GM12878 (cell line): ENCODE data around the gene RAMACL. TPM values are rescaled to one million over a fixed set of nuclear protein-coding genes. Genes with fewer than 3 reads are reported as not detected.

ENCODE experiments used
- ATAC-seq: fragments of 200-7000 bp; cut with Tn5 transposase; 3 replicates; pipeline ENCODE4 v1.9.1; 2020; ENCODE audit warnings: mild to moderate bottlenecking, moderate library complexity
- BruUV-seq: library from RNA; stranded (reverse); fragments of 400-500 nt; replicated peaks from 2 replicates; lab custom pipeline; 2021; lab: Mats Ljungman, UMichigan
- CTCF ChIA-PET: fragments of 300-600 bp; sonication (Branson Sonifier 250); formaldehyde crosslinking; extraction: SDS; loops from one replicate; lab custom pipeline; 2021; ENCODE audit warnings: inconsistent platforms; lab: Yijun Ruan, JAX
- POLR2A ChIA-PET: fragments of 350-600 bp; formaldehyde crosslinking; extraction: SDS; loops from one replicate; lab custom pipeline; 2021; ENCODE audit warnings: inconsistent platforms; lab: Charles Lee
- RAD21 ChIA-PET: fragments of 300-600 bp; sonication (Branson Sonifier 250); formaldehyde crosslinking; loops from one replicate; lab custom pipeline; 2023; ENCODE audit warnings: antibody characterized with exemption; ENCODE audit not compliant: unreplicated experiment; lab: Charles Lee
- SMC1A ChIA-PET: fragments of 300-600 bp; sonication (Branson Sonifier 250); formaldehyde crosslinking; loops from one replicate; lab custom pipeline; 2023; ENCODE audit not compliant: unreplicated experiment, uncharacterized antibody; lab: Charles Lee
- DNase-seq: peaks from one replicate; pipeline ENCODE4 v3.0.0-alpha.2; 2011; ENCODE audit warnings: low read depth, low spot score
- FAIRE-seq: peaks from 3 replicates; lab custom pipeline; 2011; peaks lifted over from hg19 to GRCh38; lab: Jason Lieb, UNC
- H2AFZ ChIP-seq: 2 replicates; pipeline ENCODE4 v1.6.0; 2011; ENCODE audit warnings: low read depth, low read length, control low read depth; ENCODE audit not compliant: control insufficient read depth
- H3K27ac ChIP-seq: 2 replicates; pipeline ENCODE4 v1.5.1; 2011; ENCODE audit warnings: control low read depth; ENCODE audit not compliant: control insufficient read depth, insufficient read depth
- H3K27me3 ChIP-seq, 2 experiments: replicated peaks in 1 of 2; 2 replicates each; pipeline versions ENCODE4 v1.6.0 to v1.6.1; 2011; ENCODE audit warnings: low read length in 1 of 2; ENCODE audit not compliant: control insufficient read depth in 2 of 2, insufficient read depth in 2 of 2
- H3K36me3 ChIP-seq, 2 experiments: 2 replicates each; pipeline ENCODE4 v1.5.1; 2011; ENCODE audit warnings: low read length in 1 of 2; ENCODE audit not compliant: control insufficient read depth in 2 of 2, insufficient read depth in 2 of 2
- H3K4me1 ChIP-seq: 2 replicates; pipeline ENCODE4 v1.6.1; 2011; ENCODE audit warnings: mild to moderate bottlenecking, low read length, moderate library complexity, mixed read lengths; ENCODE audit not compliant: control insufficient read depth, insufficient read depth
- H3K4me2 ChIP-seq: 2 replicates; pipeline ENCODE4 v1.6.0; 2011; ENCODE audit warnings: control low read depth; ENCODE audit not compliant: control insufficient read depth, insufficient read depth
- H3K4me3 ChIP-seq: fragments of 200-600 bp; sonication (generic); 2 replicates; pipeline ENCODE4 v1.5.1; 2016
- H3K79me2 ChIP-seq: 2 replicates; pipeline ENCODE4 v1.6.0; 2011; ENCODE audit warnings: low read length; ENCODE audit not compliant: control insufficient read depth, insufficient read depth
- H3K9ac ChIP-seq: 2 replicates; pipeline ENCODE4 v1.8.0; 2011; ENCODE audit warnings: low read length, control low read depth, mixed read lengths; ENCODE audit not compliant: control insufficient read depth, insufficient read depth
- H3K9me3 ChIP-seq: replicated peaks from 3 replicates; pipeline ENCODE4 v1.5.1; 2011; ENCODE audit warnings: mild to moderate bottlenecking, low read length; ENCODE audit not compliant: control insufficient read depth, insufficient read depth
- H4K20me1 ChIP-seq: 2 replicates; pipeline ENCODE4 v1.6.0; 2011; ENCODE audit not compliant: control insufficient read depth, insufficient read depth
- CHD2 ChIP-seq: IDR thresholded peaks from 2 replicates; pipeline ENCODE4 v1.6.1; 2011; ENCODE audit warnings: low read depth, low read length, improper control_type of control experiment, borderline replicate concordance
- POLR2AphosphoS5 ChIP-seq: IDR thresholded peaks from 2 replicates; pipeline ENCODE4 v1.6.1; 2011; ENCODE audit warnings: mild to moderate bottlenecking, low read length, inconsistent platforms
- RAD21 ChIP-seq: IDR thresholded peaks from 2 replicates; pipeline ENCODE4 v1.6.1; 2011; ENCODE audit warnings: mild to moderate bottlenecking, low read depth, low read length, moderate library complexity; ENCODE audit not compliant: insufficient read depth
- RELA ChIP-seq: fragments of 450-650 bp; IDR thresholded peaks from 2 replicates; pipeline ENCODE4 v1.8.0; 2014; ENCODE audit warnings: borderline replicate concordance; ENCODE audit not compliant: partially characterized antibody
- ZNF384 ChIP-seq: IDR thresholded peaks from 2 replicates; pipeline ENCODE4 v1.6.1; 2012; ENCODE audit warnings: low read depth, mild to moderate bottlenecking, low read length, improper control_type of control experiment, borderline replicate concordance
- WGBS: methylation state at CpG from one replicate; pipeline ENCODE4 v1.1.6; 2016; ENCODE audit warnings: low lambda C conversion rate; ENCODE audit not compliant: insufficient replicate concordance, insufficient coverage; ENCODE audit errors: missing lambda C conversion rate; 5-methylcytosine and 5-hydroxymethylcytosine counted together
- in situ Hi-C: fragments of 300-500 bp; cut with MboI; formaldehyde crosslinking; loops from 9 replicates; pipeline ENCODE4 v1.14.3; 2018; ENCODE audit warnings: mixed read lengths
- intact Hi-C: fragments of 100-400 bp; cut with micrococcal nuclease; formaldehyde crosslinking; loops from one replicate; pipeline ENCODE4 v1.14.2; 2022; ENCODE audit not compliant: unreplicated experiment
- polyA plus RNA-seq, 11 experiments: library from polyadenylated mRNA; depleted of rRNA in 4 of 11; unstranded in 6 of 11; stranded (reverse) in 5 of 11; fragments of >200 nt; fragmentation: Nextera tagmentation in 4 of 11; fragmentation: Illumina TruSeq in 1 of 11; extraction: Ambion mirVana in 4 of 11; extraction: Trizol in 1 of 11; gene quantifications; 1 replicate in 1 of 11; 2 replicates in 10 of 11; pipeline versions ENCODE4 v1.2.1 to v1.2.3, GENCODE V29; 2011 to 2016; ENCODE audit warnings: inconsistent platforms in 2 of 11, missing spikeins in 2 of 11, low read depth in 1 of 11
- total RNA-seq, 4 experiments: library from RNA; depleted of rRNA in 3 of 4; stranded (reverse); fragments of >200 nt in 3 of 4; fragmentation: Illumina TruSeq in 1 of 4; extraction: Trizol in 1 of 4; gene quantifications; 2 replicates each; pipeline versions ENCODE4 v1.2.1 to v1.2.3, GENCODE V29; 2013 to 2021

RAMACL gene
- total and polyA plus RNA-seq, 10 of the 15 experiments (the other 5 are each of a cell fraction or from before 2014, with no cell fraction given) = 0.09 to 1.3 (median 0.31) TPM; not detected in 1

GRCh38 chr6:166534658-166535406, 51.6 kb downstream of the RAMACL start:
- peak; percentile 13 for FAIRE-seq
- no peak for ATAC-seq

GRCh38 chr6:166533205-166533824, 53.2 kb downstream of the RAMACL start:
- POLR2A ChIA-PET = no interaction called here
- no TSS peak for BruUV-seq
- in situ Hi-C loops = no loop called here

More at GRCh38 chr6:166534658-166535406, 51.6 kb downstream of the RAMACL start:
- no peaks in the 10 kb centered on the region for H3K9me3 ChIP-seq
- H3K4me2 ChIP-seq = no peak overlapping the region
- RAD21 ChIA-PET = no interaction called here
- no peaks in the 10 kb centered on the region for H3K4me1 ChIP-seq
- no peak overlapping the region for H3K27ac ChIP-seq
- BruUV-seq = no TSS peak
- H3K36me3 ChIP-seq = no peaks in the 10 kb centered on the region; a peak in 1 of 4 replicates
- intact Hi-C loops (no loop called here), in situ Hi-C loops (no loop called here)
- POLR2A ChIA-PET = no interaction called here
- CTCF ChIA-PET = no interaction called here
- SMC1A ChIA-PET = interaction anchor here (0.6 to 1.1 kb wide), 3 partner anchors 11 to 215 kb away, joined by 3 to 6 read pairs (median 4); no protein-coding TSS in a partner anchor
- TF ChIP-seq CHD2 (no peak), RELA (no peak), POLR2AphosphoS5 (no peak), RAD21 (no peak)
- no peaks in the 10 kb centered on the region for H4K20me1 ChIP-seq
- 59% methylated on average over 17 of the region's 17 CpGs for WGBS
- no peak overlapping the region for H3K9ac ChIP-seq
- H3K79me2 ChIP-seq = no peaks in the 10 kb centered on the region
- H3K4me3 ChIP-seq = no peak overlapping the region
- no peak overlapping the region for H2AFZ ChIP-seq
- H3K27me3 ChIP-seq = no peaks in the 10 kb centered on the region
- DNase-seq = no peak

More at GRCh38 chr6:166533205-166533824, 53.2 kb downstream of the RAMACL start:
- no peak overlapping the region for H3K4me3 ChIP-seq
- H3K27ac ChIP-seq = no peak overlapping the region
- H3K36me3 ChIP-seq = no peaks in the 10 kb centered on the region; a peak in 1 of 4 replicates
- DNase-seq (no peak), FAIRE-seq (no peak), ATAC-seq (no peak)
- H4K20me1 ChIP-seq = no peaks in the 10 kb centered on the region
- no peaks in the 10 kb centered on the region for H3K27me3 ChIP-seq
- ChIA-PET CTCF (no interaction called here), RAD21 (interaction anchor here (0.6 kb wide), 1 partner anchor 116 kb away, joined by 3 read pairs; no protein-coding TSS in a partner anchor), SMC1A (no interaction called here)
- no peak overlapping the region for H2AFZ ChIP-seq
- H3K9ac ChIP-seq = no peak overlapping the region
- no peaks in the 10 kb centered on the region for H3K4me1 ChIP-seq
- intact Hi-C loops = no loop called here
- H3K79me2 ChIP-seq = no peaks in the 10 kb centered on the region
- no peak for TF ChIP-seq ZNF384
- no peaks in the 10 kb centered on the region; the same call in 2 of the 3 replicates for H3K9me3 ChIP-seq
- H3K4me2 ChIP-seq = no peak overlapping the region
- 58% methylated on average over 15 of the region's 15 CpGs for WGBS

Other genes starting within 250 kb of the RAMACL start
- gene SFT2D1, start 244.1 kb downstream of the RAMACL start, total RNA-seq (2014; rRNA removed) = 105 and 145 TPM in 2 replicates
- 69.5 and 73.7 TPM in 2 replicates for gene SFT2D1, start 244.1 kb downstream of the RAMACL start, total RNA-seq (2014; rRNA removed; fragmentation: Illumina TruSeq; extraction: Trizol)
- 77.6 and 78.3 TPM in 2 replicates for gene SFT2D1, start 244.1 kb downstream of the RAMACL start, total RNA-seq (2021)
- 279 and 281 TPM in 2 replicates for gene SFT2D1, start 244.1 kb downstream of the RAMACL start, polyA plus RNA-seq (2011; rRNA removed)
- gene SFT2D1, start 244.1 kb downstream of the RAMACL start, polyA plus RNA-seq (2014; fragmentation: Illumina TruSeq; extraction: Trizol) = 92.6 and 100 TPM in 2 replicates
- gene SFT2D1, start 244.1 kb downstream of the RAMACL start, polyA plus RNA-seq (2014; fragmentation: Nextera tagmentation; extraction: Ambion mirVana) = 100 to 1,000 TPM; 119 to 149 TPM
- 110 and 130 TPM in 2 replicates for gene SFT2D1, start 244.1 kb downstream of the RAMACL start, polyA plus RNA-seq (2014; rRNA removed)
- 100 to 1,000 TPM; 205 to 231 TPM for gene SFT2D1, start 244.1 kb downstream of the RAMACL start, polyA plus RNA-seq (2016; fragmentation: Nextera tagmentation; extraction: Ambion mirVana)
- 60.8 and 78.8 TPM in 2 replicates for gene MPC1, start 203.7 kb downstream of the RAMACL start, total RNA-seq (2014; rRNA removed)
- gene MPC1, start 203.7 kb downstream of the RAMACL start, total RNA-seq (2014; rRNA removed; fragmentation: Illumina TruSeq; extraction: Trizol) = 76.1 and 76.7 TPM in 2 replicates
- 51.6 and 55.0 TPM in 2 replicates for gene MPC1, start 203.7 kb downstream of the RAMACL start, total RNA-seq (2021)
- gene MPC1, start 203.7 kb downstream of the RAMACL start, polyA plus RNA-seq (2011; rRNA removed) = 53.2 and 58.5 TPM in 2 replicates
- gene MPC1, start 203.7 kb downstream of the RAMACL start, polyA plus RNA-seq (2014; fragmentation: Illumina TruSeq; extraction: Trizol) = 93.8 and 100 TPM in 2 replicates
- 10 to 100 TPM; 81.5 to 97.0 TPM for gene MPC1, start 203.7 kb downstream of the RAMACL start, polyA plus RNA-seq (2014; fragmentation: Nextera tagmentation; extraction: Ambion mirVana)
- gene MPC1, start 203.7 kb downstream of the RAMACL start, polyA plus RNA-seq (2014; rRNA removed) = 61.5 and 61.9 TPM in 2 replicates
- gene MPC1, start 203.7 kb downstream of the RAMACL start, polyA plus RNA-seq (2016; fragmentation: Nextera tagmentation; extraction: Ambion mirVana) = 100 to 1,000 TPM; 173 to 177 TPM
- gene RPS6KA2, start 40.6 kb upstream of the RAMACL start, total RNA-seq (2014; rRNA removed) = 0.17 and 0.38 TPM in 2 replicates
- gene RPS6KA2, start 40.6 kb upstream of the RAMACL start, total RNA-seq (2014; rRNA removed; fragmentation: Illumina TruSeq; extraction: Trizol) = 0.22 TPM in 1 of 2 replicates, not detected in the other
- gene RPS6KA2, start 40.6 kb upstream of the RAMACL start, total RNA-seq (2021) = 0.53 and 1.0 TPM in 2 replicates
- 0.24 and 0.37 TPM in 2 replicates for gene RPS6KA2, start 40.6 kb upstream of the RAMACL start, polyA plus RNA-seq (2011; rRNA removed)
- 0.07 and 1.0 TPM in 2 replicates for gene RPS6KA2, start 40.6 kb upstream of the RAMACL start, polyA plus RNA-seq (2014; fragmentation: Illumina TruSeq; extraction: Trizol)
- under 1 TPM in 1 of 2 experiments, not detected in 1; 0.02 TPM for gene RPS6KA2, start 40.6 kb upstream of the RAMACL start, polyA plus RNA-seq (2014; fragmentation: Nextera tagmentation; extraction: Ambion mirVana)
- gene RPS6KA2, start 40.6 kb upstream of the RAMACL start, polyA plus RNA-seq (2014; rRNA removed) = 0.44 and 0.53 TPM in 2 replicates
- gene RPS6KA2, start 40.6 kb upstream of the RAMACL start, polyA plus RNA-seq (2016; fragmentation: Nextera tagmentation; extraction: Ambion mirVana) = under 1 TPM; 0.21 to 0.51 TPM